Hepatocyte (in vitro differentiated cells): ENCODE results near the gene CRABP1. TPM values are rescaled to one million over a fixed set of nuclear protein-coding genes. Genes with fewer than 3 reads are reported as not detected.

Source experiments
- DNase-seq: peaks from one replicate; pipeline ENCODE4 v3.0.0-alpha.2; 2016; ENCODE audit warnings: low spot score
- H2AFZ ChIP-seq: fragments of 200-600 bp; sonication (generic); 2 replicates; pipeline ENCODE4 v1.6.0; 2016; ENCODE audit warnings: antibody characterized with exemption, mild to moderate bottlenecking
- H3K27ac ChIP-seq: fragments of 200-600 bp; sonication (generic); 2 replicates; pipeline ENCODE4 v1.5.1; 2016; ENCODE audit warnings: mild to moderate bottlenecking
- H3K27me3 ChIP-seq: fragments of 200-600 bp; sonication (generic); 2 replicates; pipeline ENCODE4 v1.6.1; 2016
- H3K36me3 ChIP-seq: fragments of 200-600 bp; sonication (generic); replicated peaks from 2 replicates; pipeline ENCODE4 v1.5.1; 2016; ENCODE audit warnings: low read depth; ENCODE audit not compliant: insufficient read depth
- H3K4me1 ChIP-seq: fragments of 200-600 bp; sonication (generic); 2 replicates; pipeline ENCODE4 v1.5.1; 2016; ENCODE audit warnings: mild to moderate bottlenecking, moderate library complexity; ENCODE audit not compliant: insufficient read depth
- H3K4me2 ChIP-seq: fragments of 200-600 bp; sonication (generic); 2 replicates; pipeline ENCODE4 v1.6.0; 2016
- H3K4me3 ChIP-seq: fragments of 200-600 bp; sonication (generic); 2 replicates; pipeline ENCODE4 v1.5.1; 2016; ENCODE audit warnings: mild to moderate bottlenecking
- H3K79me2 ChIP-seq: fragments of 200-600 bp; sonication (generic); 2 replicates; pipeline ENCODE4 v1.6.0; 2017; ENCODE audit warnings: mild to moderate bottlenecking
- H3K9me2 ChIP-seq: fragments of 200-600 bp; sonication (generic); replicated peaks from 2 replicates; pipeline ENCODE4 v1.6.0; 2017; ENCODE audit warnings: mild to moderate bottlenecking; ENCODE audit not compliant: insufficient read depth
- H3K9me3 ChIP-seq: fragments of 200-600 bp; sonication (generic); 2 replicates; pipeline ENCODE4 v1.5.1; 2016; ENCODE audit warnings: low read depth, mild to moderate bottlenecking
- H4K20me1 ChIP-seq: fragments of 200-600 bp; sonication (generic); 2 replicates; pipeline ENCODE4 v1.6.0; 2016; ENCODE audit warnings: mild to moderate bottlenecking; ENCODE audit not compliant: insufficient read depth, poor library complexity, severe bottlenecking
- EZH2 ChIP-seq: fragments of 200-600 bp; sonication (generic); IDR thresholded peaks from 2 replicates; pipeline ENCODE4 v1.6.1; 2016; ENCODE audit warnings: antibody characterized with exemption, mild to moderate bottlenecking, borderline replicate concordance
- EZH2phosphoT487 ChIP-seq: fragments of 200-600 bp; sonication (generic); IDR thresholded peaks from one replicate; pipeline ENCODE4 v1.6.1; 2018; ENCODE audit warnings: antibody characterized with exemption, mild to moderate bottlenecking, low read depth, moderate library complexity; ENCODE audit not compliant: unreplicated experiment, severe bottlenecking
- WGBS: methylation state at CpG from one replicate; pipeline ENCODE4 v1.1.6; 2016; ENCODE audit warnings: low lambda C conversion rate; ENCODE audit errors: missing lambda C conversion rate; 5-methylcytosine and 5-hydroxymethylcytosine counted together
- polyA plus RNA-seq: library from polyadenylated mRNA; unstranded; fragments of >200 nt; fragmentation: Nextera tagmentation; extraction: Ambion mirVana; gene quantifications from 2 replicates; pipeline ENCODE4 v1.2.1, GENCODE V29; 2016
- total RNA-seq: library from RNA; depleted of rRNA; stranded (reverse); fragments of >200 nt; gene quantifications from 2 replicates; pipeline ENCODE4 v1.2.3, GENCODE V29; 2014
- TF ChIP-seq, protein P1 (sequence below): fragments of 200-600 bp; sonication (generic); IDR thresholded peaks from 2 replicates; pipeline ENCODE4 v1.5.1; 2016; ENCODE audit warnings: antibody characterized with exemption, mild to moderate bottlenecking; ENCODE audit not compliant: poor library complexity

Gene CRABP1
- total and polyA plus RNA-seq, 2 experiments from 2014 or later, result 140 to 179 TPM

GRCh38 chr15:78339559-78339958 is 594 bp upstream of the CRABP1 start:
- no peaks in the 10 kb centered on the region for H3K36me3 ChIP-seq
- H3K27ac ChIP-seq, result no peak overlapping the region
- no peak for DNase-seq
- no peaks in the 10 kb centered on the region for H3K9me2 ChIP-seq
- H3K4me2 ChIP-seq, result peak overlapping the region; percentile 89
- no peaks in the 10 kb centered on the region for H3K9me3 ChIP-seq
- H3K4me3 ChIP-seq, result no peak overlapping the region
- no peaks in the 10 kb centered on the region for H4K20me1 ChIP-seq
- peaks cover 4% of the 10 kb centered on the region for H3K79me2 ChIP-seq
- WGBS, result 60% methylated on average over 16 of the region's 17 CpGs
- peaks cover 60% of the 10 kb centered on the region for H3K27me3 ChIP-seq
- no peak overlapping the region for H2AFZ ChIP-seq
- peaks cover 11% of the 10 kb centered on the region for H3K4me1 ChIP-seq
- no peak for TF ChIP-seq EZH2phosphoT487
- no peak for TF ChIP-seq EZH2
- TF ChIP-seq, protein P1, sequence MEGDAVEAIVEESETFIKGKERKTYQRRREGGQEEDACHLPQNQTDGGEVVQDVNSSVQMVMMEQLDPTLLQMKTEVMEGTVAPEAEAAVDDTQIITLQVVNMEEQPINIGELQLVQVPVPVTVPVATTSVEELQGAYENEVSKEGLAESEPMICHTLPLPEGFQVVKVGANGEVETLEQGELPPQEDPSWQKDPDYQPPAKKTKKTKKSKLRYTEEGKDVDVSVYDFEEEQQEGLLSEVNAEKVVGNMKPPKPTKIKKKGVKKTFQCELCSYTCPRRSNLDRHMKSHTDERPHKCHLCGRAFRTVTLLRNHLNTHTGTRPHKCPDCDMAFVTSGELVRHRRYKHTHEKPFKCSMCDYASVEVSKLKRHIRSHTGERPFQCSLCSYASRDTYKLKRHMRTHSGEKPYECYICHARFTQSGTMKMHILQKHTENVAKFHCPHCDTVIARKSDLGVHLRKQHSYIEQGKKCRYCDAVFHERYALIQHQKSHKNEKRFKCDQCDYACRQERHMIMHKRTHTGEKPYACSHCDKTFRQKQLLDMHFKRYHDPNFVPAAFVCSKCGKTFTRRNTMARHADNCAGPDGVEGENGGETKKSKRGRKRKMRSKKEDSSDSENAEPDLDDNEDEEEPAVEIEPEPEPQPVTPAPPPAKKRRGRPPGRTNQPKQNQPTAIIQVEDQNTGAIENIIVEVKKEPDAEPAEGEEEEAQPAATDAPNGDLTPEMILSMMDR, result no peak

DNA sequence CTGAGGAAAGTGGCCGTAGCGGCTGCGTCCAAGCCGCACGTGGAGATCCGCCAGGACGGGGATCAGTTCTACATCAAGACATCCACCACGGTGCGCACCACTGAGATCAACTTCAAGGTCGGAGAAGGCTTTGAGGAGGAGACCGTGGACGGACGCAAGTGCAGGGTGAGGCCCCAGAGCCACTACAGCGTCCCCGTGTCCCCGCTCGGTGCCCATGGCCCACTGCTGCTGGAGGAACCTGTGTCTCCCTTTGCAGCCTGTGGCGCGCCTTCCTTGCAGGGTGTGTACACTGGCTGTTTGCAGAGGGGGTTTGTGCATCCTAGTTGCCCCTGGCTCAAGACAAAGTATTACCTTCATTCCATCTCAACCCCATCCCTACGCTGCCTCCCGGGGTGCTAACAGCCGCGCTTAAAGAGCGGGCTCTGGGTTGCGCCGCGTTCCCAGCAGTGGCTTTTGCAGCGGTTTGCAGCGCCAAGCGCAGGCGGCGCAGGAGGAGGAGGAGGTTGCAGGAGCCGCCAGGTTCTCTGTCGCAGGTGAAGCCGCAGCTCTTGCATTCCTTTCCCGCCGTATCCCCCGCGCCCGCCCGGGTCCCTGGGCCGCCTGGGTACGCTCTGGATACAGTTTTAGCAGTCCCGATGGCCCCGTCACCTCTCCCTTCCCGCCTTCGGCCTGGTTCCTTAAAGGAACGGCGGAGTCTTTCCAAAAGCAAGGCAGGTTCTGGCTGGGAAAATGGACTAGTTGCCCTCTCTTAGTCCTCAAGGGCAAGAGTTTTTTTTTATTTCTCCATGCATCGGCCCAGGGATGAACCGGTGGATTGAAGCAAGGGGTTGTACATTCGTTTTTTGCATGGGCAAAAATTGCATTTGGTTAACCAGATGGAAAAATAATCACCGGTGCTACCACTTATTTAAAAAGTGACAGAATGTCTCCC is 1.2 kb downstream of the CRABP1 start:
- Histone ChIP-seq H3K79me2 (peaks cover 4% of the 10 kb centered on the region), H3K4me3 (peak overlapping the region; percentile 36), H3K4me1 (peaks cover 11% of the 10 kb centered on the region), H3K9me3 (no peaks in the 10 kb centered on the region), H3K27ac (no peak overlapping the region), H4K20me1 (no peaks in the 10 kb centered on the region), H3K9me2 (no peaks in the 10 kb centered on the region), H3K4me2 (peak overlapping the region; percentile 89), H3K27me3 (peaks cover 60% of the 10 kb centered on the region), H3K36me3 (no peaks in the 10 kb centered on the region), H2AFZ (peak overlapping the region; percentile 63)
- DNase-seq, result peak; percentile 42
- TF ChIP-seq, protein P1, result no peak
- TF ChIP-seq EZH2 (no peak), EZH2phosphoT487 (no peak)
- WGBS, result 7% methylated on average over 53 of the region's 53 CpGs

DNA sequence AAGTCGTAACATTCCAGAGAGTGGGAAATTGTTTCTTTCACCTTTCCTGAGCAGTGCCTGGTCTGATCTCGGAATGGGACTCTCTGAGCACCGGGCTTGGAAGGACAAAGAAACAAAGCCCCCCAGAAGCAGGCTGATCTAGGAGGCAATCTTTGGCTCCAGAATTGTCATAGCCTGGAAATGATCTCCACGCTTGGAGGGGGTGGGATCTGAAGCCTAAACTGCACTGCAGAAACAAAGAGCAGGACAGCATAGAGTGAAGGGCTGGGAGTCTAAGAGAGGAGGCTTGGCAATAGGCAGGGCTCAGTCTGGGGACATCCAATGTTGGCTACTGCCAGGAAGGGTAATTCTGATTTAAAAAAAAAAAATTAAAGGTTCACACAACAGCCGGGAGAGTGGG is 1.9 kb downstream of the CRABP1 start:
- Histone ChIP-seq H4K20me1 (no peaks in the 10 kb centered on the region), H3K79me2 (peaks cover 4% of the 10 kb centered on the region), H3K9me3 (no peaks in the 10 kb centered on the region), H3K36me3 (no peaks in the 10 kb centered on the region), H3K4me3 (peak overlapping the region; percentile 36), H3K4me1 (peaks cover 18% of the 10 kb centered on the region), H2AFZ (no peak overlapping the region), H3K4me2 (peak overlapping the region; percentile 89), H3K9me2 (no peaks in the 10 kb centered on the region), H3K27me3 (peaks cover 57% of the 10 kb centered on the region), H3K27ac (no peak overlapping the region)
- WGBS, result 48% methylated on average over 5 of the region's 5 CpGs
- no peak for DNase-seq
- no peak for TF ChIP-seq EZH2phosphoT487
- no peak for TF ChIP-seq EZH2
- TF ChIP-seq, protein P1, result no peak
